H1 (cell line): Measurements from ENCODE around the gene CXCL10. TPM values are rescaled to one million over a fixed set of nuclear protein-coding genes. Genes with fewer than 3 reads are reported as not detected.

Experiments
- BCL11A ChIP-seq, 2 experiments: IDR thresholded peaks; one replicate each; pipeline ENCODE4 v1.6.1; 2011; ENCODE audit warnings: low read depth in 2 of 2, low read length in 2 of 2, mild to moderate bottlenecking in 2 of 2
- CBX5 ChIP-seq: fragments of 300-800, 300-1000 bp; sonication (generic); IDR thresholded peaks from 2 replicates; pipeline ENCODE4 v1.7.1; 2016; ENCODE audit warnings: antibody characterized with exemption, low read length, low read depth
- CHD1 ChIP-seq: IDR thresholded peaks from 2 replicates; pipeline ENCODE4 v1.6.1; 2012; ENCODE audit warnings: low read depth, low read length, improper control_type of control experiment
- NANOG ChIP-seq: IDR thresholded peaks from 2 replicates; pipeline ENCODE4 v1.6.1; 2011; ENCODE audit warnings: low read length, low read depth, mild to moderate bottlenecking, inconsistent platforms; ENCODE audit not compliant: insufficient read depth, poor library complexity, severe bottlenecking
- POLR2AphosphoS5 ChIP-seq: IDR thresholded peaks from 2 replicates; pipeline ENCODE4 v1.6.1; 2011; ENCODE audit warnings: low read depth, low read length
- RXRA ChIP-seq: IDR thresholded peaks from 2 replicates; pipeline ENCODE4 v1.6.1; 2011; ENCODE audit warnings: low read depth, mild to moderate bottlenecking, low read length, moderate library complexity; ENCODE audit not compliant: insufficient read depth
- SIRT6 ChIP-seq: IDR thresholded peaks from one replicate; pipeline ENCODE4 v1.7.1; 2012; ENCODE audit warnings: low read length, inconsistent platforms
- TCF12 ChIP-seq: IDR thresholded peaks from 2 replicates; pipeline ENCODE4 v1.6.1; 2011; ENCODE audit warnings: low read depth, mild to moderate bottlenecking, low read length
- ZNF274 ChIP-seq: IDR thresholded peaks from 2 replicates; pipeline ENCODE4 v1.7.0; 2012; ENCODE audit warnings: low read length, borderline replicate concordance; ENCODE audit errors: extremely low read depth
- polyA plus RNA-seq, 7 experiments: library from polyadenylated mRNA; depleted of rRNA in 3 of 7; stranded (reverse) in 5 of 7; unstranded in 2 of 7; fragments of >200 nt in 5 of 7; fragments of 200-250 nt in 2 of 7; gene quantifications; 1 replicate in 5 of 7; 2 replicates in 1 of 7; 4 replicates in 1 of 7; pipeline versions ENCODE4 v1.2.1 to v1.2.3, GENCODE V29; 2011 to 2013; ENCODE audit warnings: missing spikeins in 2 of 7, mixed read lengths in 2 of 7
- total RNA-seq: library from RNA; stranded (reverse); fragmentation: NEBNext Ultra II Directional; extraction: Animal tissue kit (Norgen Biotek cat#: 25700); gene quantifications from 2 replicates; pipeline ENCODE4 v1.2.1, GENCODE V29; 2021
- TF ChIP-seq, protein P1 (sequence below): fragments of 300-600 bp; sonication (generic); IDR thresholded peaks from 2 replicates; pipeline ENCODE4 v1.7.1; 2012; ENCODE audit warnings: low read length, moderate library complexity, mild to moderate bottlenecking, inconsistent platforms; ENCODE audit not compliant: insufficient replicate concordance

Gene CXCL10
- total and polyA plus RNA-seq, 2 of the 8 experiments (the other 6 are each of a cell fraction or from before 2014, with no cell fraction given), result not detected

DNA sequence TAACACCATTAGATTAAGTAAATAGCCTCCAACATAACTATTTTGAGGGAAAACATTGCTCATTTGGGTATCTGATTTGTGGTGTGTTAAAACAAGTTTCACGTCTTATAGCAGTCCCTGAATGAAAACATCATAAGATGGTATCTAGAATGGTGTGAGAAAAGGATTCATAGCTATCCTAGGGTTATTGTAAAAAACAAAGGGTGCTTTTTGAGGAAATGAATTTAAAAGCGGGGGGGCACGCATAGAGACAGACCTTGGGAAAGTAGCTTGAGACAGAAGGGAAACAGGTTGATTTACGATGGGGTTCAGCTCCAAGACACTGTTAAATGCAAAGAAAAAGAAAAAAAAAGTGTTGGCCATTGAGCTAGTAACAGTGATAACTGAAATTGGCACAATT, 768 bp upstream of the CXCL10 start (continued):
- TF ChIP-seq, protein P1, sequence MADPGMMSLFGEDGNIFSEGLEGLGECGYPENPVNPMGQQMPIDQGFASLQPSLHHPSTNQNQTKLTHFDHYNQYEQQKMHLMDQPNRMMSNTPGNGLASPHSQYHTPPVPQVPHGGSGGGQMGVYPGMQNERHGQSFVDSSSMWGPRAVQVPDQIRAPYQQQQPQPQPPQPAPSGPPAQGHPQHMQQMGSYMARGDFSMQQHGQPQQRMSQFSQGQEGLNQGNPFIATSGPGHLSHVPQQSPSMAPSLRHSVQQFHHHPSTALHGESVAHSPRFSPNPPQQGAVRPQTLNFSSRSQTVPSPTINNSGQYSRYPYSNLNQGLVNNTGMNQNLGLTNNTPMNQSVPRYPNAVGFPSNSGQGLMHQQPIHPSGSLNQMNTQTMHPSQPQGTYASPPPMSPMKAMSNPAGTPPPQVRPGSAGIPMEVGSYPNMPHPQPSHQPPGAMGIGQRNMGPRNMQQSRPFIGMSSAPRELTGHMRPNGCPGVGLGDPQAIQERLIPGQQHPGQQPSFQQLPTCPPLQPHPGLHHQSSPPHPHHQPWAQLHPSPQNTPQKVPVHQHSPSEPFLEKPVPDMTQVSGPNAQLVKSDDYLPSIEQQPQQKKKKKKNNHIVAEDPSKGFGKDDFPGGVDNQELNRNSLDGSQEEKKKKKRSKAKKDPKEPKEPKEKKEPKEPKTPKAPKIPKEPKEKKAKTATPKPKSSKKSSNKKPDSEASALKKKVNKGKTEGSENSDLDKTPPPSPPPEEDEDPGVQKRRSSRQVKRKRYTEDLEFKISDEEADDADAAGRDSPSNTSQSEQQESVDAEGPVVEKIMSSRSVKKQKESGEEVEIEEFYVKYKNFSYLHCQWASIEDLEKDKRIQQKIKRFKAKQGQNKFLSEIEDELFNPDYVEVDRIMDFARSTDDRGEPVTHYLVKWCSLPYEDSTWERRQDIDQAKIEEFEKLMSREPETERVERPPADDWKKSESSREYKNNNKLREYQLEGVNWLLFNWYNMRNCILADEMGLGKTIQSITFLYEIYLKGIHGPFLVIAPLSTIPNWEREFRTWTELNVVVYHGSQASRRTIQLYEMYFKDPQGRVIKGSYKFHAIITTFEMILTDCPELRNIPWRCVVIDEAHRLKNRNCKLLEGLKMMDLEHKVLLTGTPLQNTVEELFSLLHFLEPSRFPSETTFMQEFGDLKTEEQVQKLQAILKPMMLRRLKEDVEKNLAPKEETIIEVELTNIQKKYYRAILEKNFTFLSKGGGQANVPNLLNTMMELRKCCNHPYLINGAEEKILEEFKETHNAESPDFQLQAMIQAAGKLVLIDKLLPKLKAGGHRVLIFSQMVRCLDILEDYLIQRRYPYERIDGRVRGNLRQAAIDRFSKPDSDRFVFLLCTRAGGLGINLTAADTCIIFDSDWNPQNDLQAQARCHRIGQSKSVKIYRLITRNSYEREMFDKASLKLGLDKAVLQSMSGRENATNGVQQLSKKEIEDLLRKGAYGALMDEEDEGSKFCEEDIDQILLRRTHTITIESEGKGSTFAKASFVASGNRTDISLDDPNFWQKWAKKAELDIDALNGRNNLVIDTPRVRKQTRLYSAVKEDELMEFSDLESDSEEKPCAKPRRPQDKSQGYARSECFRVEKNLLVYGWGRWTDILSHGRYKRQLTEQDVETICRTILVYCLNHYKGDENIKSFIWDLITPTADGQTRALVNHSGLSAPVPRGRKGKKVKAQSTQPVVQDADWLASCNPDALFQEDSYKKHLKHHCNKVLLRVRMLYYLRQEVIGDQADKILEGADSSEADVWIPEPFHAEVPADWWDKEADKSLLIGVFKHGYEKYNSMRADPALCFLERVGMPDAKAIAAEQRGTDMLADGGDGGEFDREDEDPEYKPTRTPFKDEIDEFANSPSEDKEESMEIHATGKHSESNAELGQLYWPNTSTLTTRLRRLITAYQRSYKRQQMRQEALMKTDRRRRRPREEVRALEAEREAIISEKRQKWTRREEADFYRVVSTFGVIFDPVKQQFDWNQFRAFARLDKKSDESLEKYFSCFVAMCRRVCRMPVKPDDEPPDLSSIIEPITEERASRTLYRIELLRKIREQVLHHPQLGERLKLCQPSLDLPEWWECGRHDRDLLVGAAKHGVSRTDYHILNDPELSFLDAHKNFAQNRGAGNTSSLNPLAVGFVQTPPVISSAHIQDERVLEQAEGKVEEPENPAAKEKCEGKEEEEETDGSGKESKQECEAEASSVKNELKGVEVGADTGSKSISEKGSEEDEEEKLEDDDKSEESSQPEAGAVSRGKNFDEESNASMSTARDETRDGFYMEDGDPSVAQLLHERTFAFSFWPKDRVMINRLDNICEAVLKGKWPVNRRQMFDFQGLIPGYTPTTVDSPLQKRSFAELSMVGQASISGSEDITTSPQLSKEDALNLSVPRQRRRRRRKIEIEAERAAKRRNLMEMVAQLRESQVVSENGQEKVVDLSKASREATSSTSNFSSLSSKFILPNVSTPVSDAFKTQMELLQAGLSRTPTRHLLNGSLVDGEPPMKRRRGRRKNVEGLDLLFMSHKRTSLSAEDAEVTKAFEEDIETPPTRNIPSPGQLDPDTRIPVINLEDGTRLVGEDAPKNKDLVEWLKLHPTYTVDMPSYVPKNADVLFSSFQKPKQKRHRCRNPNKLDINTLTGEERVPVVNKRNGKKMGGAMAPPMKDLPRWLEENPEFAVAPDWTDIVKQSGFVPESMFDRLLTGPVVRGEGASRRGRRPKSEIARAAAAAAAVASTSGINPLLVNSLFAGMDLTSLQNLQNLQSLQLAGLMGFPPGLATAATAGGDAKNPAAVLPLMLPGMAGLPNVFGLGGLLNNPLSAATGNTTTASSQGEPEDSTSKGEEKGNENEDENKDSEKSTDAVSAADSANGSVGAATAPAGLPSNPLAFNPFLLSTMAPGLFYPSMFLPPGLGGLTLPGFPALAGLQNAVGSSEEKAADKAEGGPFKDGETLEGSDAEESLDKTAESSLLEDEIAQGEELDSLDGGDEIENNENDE, result no peak
- TF ChIP-seq NANOG (no peak), CBX5 (no peak), POLR2AphosphoS5 (no peak), CHD1 (no peak), RXRA (no peak), TCF12 (no peak), ZNF274 (no peak), BCL11A (IDR thresholded peaks at IDR 0.05; ENCODE audit: low read depth in 2 of 2, low read length in 2 of 2) (no peak), SIRT6 (no peak)
